ENCODE data around the gene TAS1R2. TPM values are rescaled to one million over a fixed set of nuclear protein-coding genes. Genes with fewer than 3 reads are reported as not detected.

The TAS1R2 gene
- total RNA-seq, 1 experiment from 2014 or later = not detected

Other genes starting within 250 kb of the TAS1R2 start
- not detected in 2 replicates for gene PAX7, start 228.8 kb downstream of the TAS1R2 start, total RNA-seq (2014; rRNA removed; shearing (Covaris generic))
- 40.5 and 51.4 TPM in 2 replicates for gene ALDH4A1, start 42.9 kb upstream of the TAS1R2 start, total RNA-seq (2014; rRNA removed; shearing (Covaris generic))
- 12.7 and 15.7 TPM in 2 replicates for gene IFFO2, start 97.0 kb upstream of the TAS1R2 start, total RNA-seq (2014; rRNA removed; shearing (Covaris generic))